Stimulated activated CD4-positive, alpha-beta T cell treated with anti-CD3 and anti-CD28 coated beads, TNF-alpha, amount 100 ng/mL, for 1 hour (primary cell): ENCODE data around the gene C6orf89.
"Not testable (repeated sequence)": the region's sequence is repeated elsewhere in the genome, so short reads cannot be mapped to it uniquely, and the experiment has no call there.

ENCODE experiments used
- DNase-seq, 3 donors: peaks; one replicate each; pipeline ENCODE4 v3.0.0-alpha.2; 2020; ENCODE audit warnings: low read depth in 3 of 3, low spot score in 1 of 3

C6orf89 gene

GRCh38 chr6:36945301-36945700, 59.5 kb downstream of the C6orf89 start:
- DNase-seq: no peak

- no peak for DNase-seq
These were observed 60.8 kb downstream of the C6orf89 start for GRCh38 chr6:36946526-36946925.

GRCh38 chr6:36947570-36948351, 62.0 kb downstream of the C6orf89 start:
- peak in 1 of 3 donors; percentile 19 for DNase-seq

GRCh38 chr6:36949076-36949475, 63.3 kb downstream of the C6orf89 start:
- not testable (repeated sequence) for DNase-seq

- no peak for DNase-seq
These were observed 63.9 kb downstream of the C6orf89 start for GRCh38 chr6:36949636-36950035.

- no peak for DNase-seq
These were observed 68.1 kb downstream of the C6orf89 start for GRCh38 chr6:36953931-36954261.

- DNase-seq: no peak
These were observed 68.6 kb downstream of the C6orf89 start, which contains the start of gene PI16 for GRCh38 chr6:36954262-36954931. PI16 (plus strand) TSS chr6:36954738; CDS start chr6:36954761, 23 bp downstream.

- no peak for DNase-seq
These were observed 69.4 kb downstream of the C6orf89 start for GRCh38 chr6:36955136-36955535.

- DNase-seq: no peak
These were observed 70.1 kb downstream of the C6orf89 start for GRCh38 chr6:36955671-36956445.

- no peak for DNase-seq
These were observed 70.7 kb downstream of the C6orf89 start for GRCh38 chr6:36956446-36956820.

GRCh38 chr6:36957773-36958271, 72.1 kb downstream of the C6orf89 start:
- no peak for DNase-seq

- no peak for DNase-seq
These were observed 73.2 kb downstream of the C6orf89 start for GRCh38 chr6:36958775-36959554.

GRCh38 chr6:36959555-36960250, 74.0 kb downstream of the C6orf89 start:
- no peak for DNase-seq

- no peak for DNase-seq
These were observed 76.0 kb downstream of the C6orf89 start for GRCh38 chr6:36961441-36962435.

GRCh38 chr6:36962874-36963273, 77.1 kb downstream of the C6orf89 start:
- peak; percentile 54 to 59 (median 57) for DNase-seq

GRCh38 chr6:36963451-36964290, 77.9 kb downstream of the C6orf89 start:
- no peak for DNase-seq

- no peak for DNase-seq
These were observed 78.6 kb downstream of the C6orf89 start for GRCh38 chr6:36964349-36964748.

- no peak for DNase-seq
These were observed 79.2 kb downstream of the C6orf89 start for GRCh38 chr6:36964908-36965307.
